ENCODE measurements around the gene STAG3.
"Not testable (repeated sequence)": the region's sequence is repeated elsewhere in the genome, so short reads cannot be mapped to it uniquely, and the experiment has no call there.

STAG3 gene

GRCh38 chr7:100209493-100209892 lies 31.8 kb downstream of the STAG3 start:
- no peak overlapping the region for H3K4me3 ChIP-seq (ENCODE audit: low read depth, low read length)
- TF ChIP-seq CTCF (IDR thresholded peaks at IDR 0.05; ENCODE audit: low read depth, low read length, missing control alignments) = no peak
- in situ Hi-C loops (cut with HindIII; ENCODE audit: low sequenced_read_pairs) = no loop called here
- DNase-seq (ENCODE audit: low read depth) = no peak

DNA sequence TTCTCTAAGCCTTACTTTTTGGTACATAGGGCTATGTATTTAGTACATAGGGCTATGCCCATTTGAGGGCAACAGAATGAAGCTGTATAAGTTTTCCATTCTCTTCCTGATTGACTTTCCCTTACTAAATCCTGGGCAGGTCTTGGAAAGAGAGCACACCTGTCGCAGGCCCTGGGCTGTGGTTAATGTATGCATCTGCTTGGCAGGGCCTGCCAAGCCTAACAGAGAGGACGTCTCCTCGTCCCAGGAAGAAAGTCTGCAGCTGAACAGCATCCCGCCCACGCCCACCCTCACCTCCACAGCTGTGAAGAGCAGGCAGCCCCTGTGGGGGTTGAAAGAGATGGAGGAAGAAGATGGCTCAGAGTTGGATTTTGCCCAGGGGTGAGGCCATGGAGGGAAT lies 33.1 kb downstream of the STAG3 start:
- TF ChIP-seq CTCF (IDR thresholded peaks at IDR 0.05; ENCODE audit: low read depth, low read length, missing control alignments) = no peak
- H3K4me3 ChIP-seq (ENCODE audit: low read depth, low read length) = no peak overlapping the region
- in situ Hi-C loops (cut with HindIII; ENCODE audit: low sequenced_read_pairs) = no loop called here
- DNase-seq (ENCODE audit: low read depth) = no peak

GRCh38 chr7:100211342-100211780 lies 33.6 kb downstream of the STAG3 start:
- H3K4me3 ChIP-seq (ENCODE audit: low read depth, low read length) = no peak overlapping the region
- TF ChIP-seq CTCF (IDR thresholded peaks at IDR 0.05; ENCODE audit: low read depth, low read length, missing control alignments) = no peak
- DNase-seq (ENCODE audit: low read depth) = no peak
- in situ Hi-C loops (cut with HindIII; ENCODE audit: low sequenced_read_pairs) = no loop called here

DNA sequence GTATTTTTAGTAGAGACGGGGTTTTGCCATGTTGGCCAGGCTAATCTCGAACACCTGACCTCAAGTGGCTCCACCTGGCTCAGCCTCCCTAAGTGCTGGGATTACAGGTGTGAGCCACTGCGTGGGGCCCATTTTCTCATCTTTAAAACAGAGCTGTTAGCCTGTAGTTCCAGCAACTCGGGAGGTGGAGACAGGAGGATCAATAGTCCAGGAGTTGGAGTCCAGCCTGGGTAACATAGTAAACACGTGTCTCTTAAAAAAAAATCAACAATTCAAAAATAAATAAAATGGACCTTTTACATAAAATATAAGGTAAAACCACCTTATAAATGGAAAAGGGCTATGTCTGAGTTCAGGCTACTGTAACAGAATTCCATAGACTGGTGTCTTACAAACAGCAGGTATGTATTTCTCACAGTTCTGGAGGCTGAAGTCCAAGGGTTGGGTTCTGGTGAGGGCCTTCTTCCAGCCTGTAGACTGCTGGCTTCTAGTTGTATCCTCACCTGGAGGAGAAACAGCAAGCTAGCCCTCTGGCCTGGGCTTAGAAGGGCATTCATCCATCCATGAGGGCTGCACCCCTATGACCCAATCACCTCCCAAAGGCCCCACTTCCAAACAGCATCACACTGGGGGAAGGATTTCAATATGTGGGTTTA lies 35.0 kb downstream of the STAG3 start:
- H3K4me3 ChIP-seq (ENCODE audit: low read depth, low read length) = no peak overlapping the region
- in situ Hi-C loops (cut with HindIII; ENCODE audit: low sequenced_read_pairs) = no loop called here
- no peak for TF ChIP-seq CTCF (IDR thresholded peaks at IDR 0.05; ENCODE audit: low read depth, low read length, missing control alignments)
- DNase-seq (ENCODE audit: low read depth) = no peak

DNA sequence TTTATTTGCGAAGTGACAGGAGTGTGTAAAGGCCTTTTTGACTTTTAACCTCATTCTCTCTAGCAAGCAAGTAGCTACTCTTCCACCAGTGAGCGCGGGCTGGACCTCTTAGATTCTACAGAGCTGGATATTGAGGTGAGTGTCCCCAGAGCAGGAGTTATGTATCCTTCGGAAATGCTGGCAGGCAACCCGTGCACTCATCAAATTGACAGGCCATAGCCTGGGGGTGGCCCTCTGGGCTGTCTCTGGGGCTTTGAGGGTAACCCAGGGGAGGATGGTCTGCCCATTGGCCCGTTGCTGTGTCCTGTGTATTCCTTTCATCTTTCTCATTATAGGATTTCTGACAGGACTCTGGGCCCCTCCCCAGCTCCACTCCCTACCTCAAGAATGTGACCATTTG lies 36.0 kb downstream of the STAG3 start:
- TF ChIP-seq CTCF (IDR thresholded peaks at IDR 0.05; ENCODE audit: low read depth, low read length, missing control alignments) = no peak
- no peak for DNase-seq (ENCODE audit: low read depth)
- in situ Hi-C loops (cut with HindIII; ENCODE audit: low sequenced_read_pairs) = no loop called here
- no peak overlapping the region for H3K4me3 ChIP-seq (ENCODE audit: low read depth, low read length)

DNA sequence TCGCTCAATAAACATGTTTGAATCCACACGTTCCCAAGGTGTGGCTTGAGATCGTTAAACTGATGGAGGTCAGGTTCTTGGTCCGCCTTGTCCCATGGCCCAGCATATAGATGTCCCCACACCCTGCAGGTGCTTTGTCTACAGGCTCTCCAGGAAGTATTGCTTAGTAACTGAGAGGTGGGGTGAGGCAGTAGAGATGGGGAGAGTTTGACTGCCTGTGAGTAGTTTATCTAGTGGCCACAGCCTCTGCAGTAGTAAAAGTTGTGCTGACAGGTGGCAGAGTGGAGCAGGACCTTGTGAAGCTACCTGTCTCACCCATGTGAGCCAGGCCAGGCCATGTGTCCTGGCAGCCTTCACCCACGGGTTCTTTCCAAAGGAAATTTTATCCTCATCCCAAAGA lies 36.6 kb downstream of the STAG3 start:
- H3K4me3 ChIP-seq (ENCODE audit: low read depth, low read length); DNase-seq (ENCODE audit: low read depth); in situ Hi-C loops (cut with HindIII; ENCODE audit: low sequenced_read_pairs): not testable (repeated sequence)

DNA sequence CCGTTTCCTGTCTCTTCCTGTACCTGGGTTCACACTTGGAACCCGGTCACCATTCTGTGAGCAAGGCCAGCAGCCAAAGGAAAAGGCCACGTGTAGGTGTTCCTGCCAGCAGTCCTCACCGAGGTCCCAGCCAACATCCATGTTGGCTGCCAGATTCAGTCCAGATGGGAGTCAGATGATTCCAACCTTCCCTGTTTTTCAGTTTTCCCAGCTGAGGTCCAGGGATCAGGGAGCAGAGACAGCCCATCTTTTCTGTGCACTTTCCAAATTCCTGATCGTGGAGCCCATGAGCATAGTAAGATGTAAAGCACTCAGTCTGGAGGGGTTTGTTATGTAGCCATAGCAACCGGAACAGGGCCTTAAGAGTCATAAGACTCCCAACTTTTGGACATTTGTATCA lies 38.2 kb downstream of the STAG3 start:
- H3K4me3 ChIP-seq (ENCODE audit: low read depth, low read length) = no peak overlapping the region
- in situ Hi-C loops (cut with HindIII; ENCODE audit: low sequenced_read_pairs) = no loop called here
- DNase-seq (ENCODE audit: low read depth) = no peak
- TF ChIP-seq CTCF (IDR thresholded peaks at IDR 0.05; ENCODE audit: low read depth, low read length, missing control alignments) = no peak
